OCI-M2 (cell line): ENCODE results near the gene SRGN.

Source experiments
- DNase-seq: peaks from one replicate; lab custom pipeline; 2025; ENCODE audit not compliant: unreplicated experiment; lab: John Stamatoyannopoulos, UW

Gene SRGN

DNA sequence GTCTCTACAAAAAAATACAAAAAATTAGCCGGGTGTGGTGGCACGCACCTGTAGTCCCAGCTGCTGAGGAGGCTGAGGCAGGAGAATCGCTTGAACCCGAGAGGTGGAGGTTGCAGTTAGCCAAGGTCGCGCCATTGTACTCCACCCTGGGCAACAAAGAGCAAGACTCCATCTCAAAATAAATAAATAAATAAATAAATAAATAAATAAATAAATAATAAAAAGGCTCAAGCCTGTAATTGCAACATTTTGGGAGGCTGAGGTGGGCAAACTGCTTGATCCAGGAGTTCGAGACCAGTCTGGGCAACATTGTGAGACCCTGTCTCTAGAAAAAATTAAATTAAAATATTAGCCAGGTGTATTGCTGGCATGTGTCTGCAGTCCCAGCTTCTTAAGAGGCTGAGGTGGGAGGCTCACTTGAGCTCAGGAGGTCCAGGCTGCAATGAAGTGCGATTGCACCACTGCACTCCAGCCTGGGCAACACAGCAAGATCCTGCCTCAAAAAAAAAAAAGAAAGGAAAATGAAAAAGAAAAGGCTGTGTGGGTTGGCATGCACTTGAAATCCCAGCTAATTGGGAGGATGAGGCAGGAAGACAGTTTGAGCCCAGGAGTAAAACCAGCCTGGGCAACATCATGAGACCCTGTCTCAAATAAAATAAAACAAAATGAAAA, 27.6 kb upstream of the SRGN start:
- DNase-seq, result no peak

DNA sequence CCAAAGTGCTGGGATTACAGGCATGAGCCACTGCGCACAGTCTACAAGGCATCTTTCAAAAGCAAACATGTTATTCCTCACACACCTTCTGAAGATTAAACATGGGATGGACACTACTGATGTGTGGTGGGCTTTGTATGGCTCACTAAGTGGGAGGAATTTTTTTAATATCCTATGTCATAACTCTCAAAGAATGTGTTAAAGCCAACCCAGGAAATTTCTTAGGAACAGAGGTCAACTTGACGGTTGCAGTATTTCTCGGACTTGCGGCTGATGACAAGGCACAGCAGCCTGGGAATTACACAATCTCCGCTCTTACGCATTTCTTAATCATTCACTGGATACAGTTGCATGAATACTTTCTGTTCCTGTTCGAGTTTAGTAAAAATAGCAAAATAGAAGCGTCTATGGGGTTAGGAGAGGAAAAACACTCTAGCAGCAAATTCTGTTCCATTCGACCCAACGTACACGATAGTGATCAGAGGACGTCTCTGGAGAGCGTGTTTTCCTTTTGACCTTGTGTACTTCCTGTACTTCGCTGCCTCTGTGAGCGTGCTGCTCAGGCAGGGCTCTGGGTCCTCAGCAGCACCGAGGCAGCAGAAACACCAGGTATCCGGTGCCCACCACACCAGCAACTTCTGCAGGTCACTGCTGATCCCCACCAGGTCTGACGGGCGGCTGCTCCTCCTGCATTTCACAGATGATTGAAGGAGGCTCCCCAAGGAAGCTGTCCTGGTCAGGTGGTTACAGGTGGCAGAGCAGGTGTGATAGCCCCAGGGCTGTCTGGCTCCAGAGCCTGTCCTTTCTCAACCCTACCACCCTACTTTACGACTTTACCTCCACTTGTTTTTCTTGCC, 26.4 kb upstream of the SRGN start:
- no peak for DNase-seq

DNA sequence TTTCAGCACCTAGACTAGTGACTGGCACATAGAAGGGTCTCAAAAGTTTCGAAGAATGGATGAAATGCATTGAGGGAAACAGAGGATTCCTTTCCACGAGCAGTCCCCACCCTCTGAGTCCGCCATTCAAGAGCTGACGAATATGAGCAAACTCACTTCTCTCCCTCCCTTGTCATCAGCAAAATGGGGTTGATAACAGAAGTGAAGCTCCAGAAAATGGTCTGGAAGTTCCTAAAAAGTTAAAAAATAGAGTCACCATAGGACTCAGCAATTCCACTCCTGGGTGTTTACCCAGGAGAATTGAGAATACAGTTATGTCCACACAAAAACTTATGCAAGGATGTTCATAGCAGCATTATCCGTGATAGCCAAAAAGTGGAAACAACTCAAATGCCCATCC, 25.0 kb upstream of the SRGN start:
- no peak for DNase-seq

DNA sequence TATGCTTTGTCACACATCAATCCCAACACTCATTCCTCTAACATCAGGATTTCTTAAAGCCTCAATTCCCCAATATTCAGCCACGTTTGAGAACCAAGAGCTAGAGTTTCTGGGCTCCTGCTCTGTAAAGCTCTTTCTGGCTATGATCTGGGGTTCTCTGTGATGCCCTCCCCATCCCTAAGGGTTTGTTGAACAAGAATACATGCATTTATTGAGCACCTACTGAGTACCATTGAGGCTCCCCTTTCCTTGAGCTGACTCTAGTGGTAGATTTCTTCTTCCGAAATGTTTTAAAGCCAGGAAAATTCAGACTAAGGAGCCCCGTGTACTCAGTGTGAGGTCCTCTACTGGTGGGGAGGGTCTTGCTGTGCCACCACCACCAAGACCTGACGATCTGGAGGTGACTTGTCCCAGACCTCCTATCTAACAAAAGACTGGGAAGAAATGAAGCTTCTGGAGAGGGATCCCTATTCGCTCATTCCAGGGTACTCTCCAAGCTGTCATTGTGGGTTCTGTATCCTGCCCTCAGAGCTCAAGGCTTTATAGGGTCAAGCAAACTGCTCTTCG, 23.1 kb upstream of the SRGN start:
- no peak for DNase-seq

DNA sequence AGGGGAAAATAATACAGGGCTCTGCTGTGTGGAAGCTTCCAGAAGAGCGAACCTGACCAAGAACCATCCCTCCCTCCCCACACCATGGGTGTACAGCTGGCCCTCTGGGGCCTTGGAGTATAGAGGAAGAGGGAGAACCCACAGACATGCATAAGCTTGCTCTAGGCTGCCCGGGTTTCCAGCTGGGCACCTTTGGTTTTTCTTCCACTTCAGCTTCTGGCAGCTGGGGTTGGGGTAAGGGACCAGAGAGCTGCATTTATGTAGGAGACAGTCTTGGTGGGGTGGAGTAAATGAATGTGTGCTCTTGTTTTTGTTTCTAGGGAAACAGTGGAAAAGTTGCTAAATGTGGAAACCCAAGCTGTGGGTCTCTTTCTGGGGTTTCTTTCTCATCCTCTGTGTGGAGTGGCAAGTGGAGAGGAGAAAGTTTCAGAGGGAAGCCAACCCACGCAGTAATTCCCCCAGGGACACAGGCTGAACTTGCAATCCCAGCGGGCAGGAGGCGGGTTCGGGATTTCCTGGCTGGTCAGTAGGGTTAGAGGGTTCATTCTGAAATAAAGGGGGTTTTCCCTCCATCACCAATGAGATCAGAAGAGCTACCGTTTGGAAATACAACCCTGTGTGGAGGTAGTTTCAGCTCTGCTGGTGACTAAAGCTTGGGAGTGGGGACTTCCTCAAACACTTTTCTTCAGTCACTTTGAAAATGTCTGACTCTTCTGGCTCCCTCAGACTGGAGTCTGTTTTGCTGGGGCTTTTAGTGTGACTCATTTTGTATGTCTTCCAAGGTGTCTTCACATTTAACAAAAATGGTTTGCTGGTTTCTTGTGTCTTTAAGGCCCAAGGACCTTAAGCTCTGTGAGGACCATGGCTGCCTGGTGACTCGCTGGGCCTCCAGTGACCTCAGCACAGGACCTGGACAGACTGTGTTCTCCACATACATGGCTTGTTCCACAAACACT, 22.2 kb upstream of the SRGN start:
- no peak for DNase-seq

DNA sequence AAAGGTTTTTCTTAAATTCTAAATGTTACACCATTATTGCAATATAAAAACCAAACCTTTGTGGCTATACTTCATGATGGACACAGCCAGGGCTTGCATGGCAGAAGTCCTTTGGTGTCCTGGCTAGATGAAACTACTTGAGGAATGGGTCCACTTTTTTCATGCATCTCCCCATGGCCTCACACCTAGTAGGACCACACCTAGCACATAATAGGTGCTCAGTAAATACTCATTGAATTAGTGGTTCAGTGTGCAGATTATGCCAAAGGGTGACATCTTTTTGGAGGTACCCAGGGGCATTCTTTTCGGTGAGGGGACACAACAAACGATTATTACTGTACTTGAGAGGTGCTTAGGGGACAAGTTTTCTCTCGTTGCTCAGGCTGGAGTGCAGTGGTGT, 20.7 kb upstream of the SRGN start:
- no peak for DNase-seq

DNA sequence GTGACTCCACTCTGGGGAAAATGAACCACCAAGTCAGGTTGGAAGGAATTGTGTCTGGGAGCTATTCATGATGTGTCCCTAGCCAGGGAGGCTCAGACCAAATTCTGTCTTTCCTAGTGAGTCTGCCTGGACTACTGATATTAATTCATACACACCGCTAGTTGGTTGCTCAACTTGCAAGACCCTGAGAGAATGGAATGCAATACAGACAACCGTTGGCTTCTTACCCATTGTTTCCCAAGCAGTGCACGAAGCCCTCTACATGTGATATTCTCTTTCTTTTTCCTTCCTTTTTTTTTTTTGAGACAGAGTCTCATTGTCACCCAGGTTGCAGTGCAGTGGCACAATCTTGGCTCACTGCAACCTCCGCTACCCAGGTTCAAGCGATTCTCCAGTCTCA, 19.4 kb upstream of the SRGN start:
- no peak for DNase-seq

DNA sequence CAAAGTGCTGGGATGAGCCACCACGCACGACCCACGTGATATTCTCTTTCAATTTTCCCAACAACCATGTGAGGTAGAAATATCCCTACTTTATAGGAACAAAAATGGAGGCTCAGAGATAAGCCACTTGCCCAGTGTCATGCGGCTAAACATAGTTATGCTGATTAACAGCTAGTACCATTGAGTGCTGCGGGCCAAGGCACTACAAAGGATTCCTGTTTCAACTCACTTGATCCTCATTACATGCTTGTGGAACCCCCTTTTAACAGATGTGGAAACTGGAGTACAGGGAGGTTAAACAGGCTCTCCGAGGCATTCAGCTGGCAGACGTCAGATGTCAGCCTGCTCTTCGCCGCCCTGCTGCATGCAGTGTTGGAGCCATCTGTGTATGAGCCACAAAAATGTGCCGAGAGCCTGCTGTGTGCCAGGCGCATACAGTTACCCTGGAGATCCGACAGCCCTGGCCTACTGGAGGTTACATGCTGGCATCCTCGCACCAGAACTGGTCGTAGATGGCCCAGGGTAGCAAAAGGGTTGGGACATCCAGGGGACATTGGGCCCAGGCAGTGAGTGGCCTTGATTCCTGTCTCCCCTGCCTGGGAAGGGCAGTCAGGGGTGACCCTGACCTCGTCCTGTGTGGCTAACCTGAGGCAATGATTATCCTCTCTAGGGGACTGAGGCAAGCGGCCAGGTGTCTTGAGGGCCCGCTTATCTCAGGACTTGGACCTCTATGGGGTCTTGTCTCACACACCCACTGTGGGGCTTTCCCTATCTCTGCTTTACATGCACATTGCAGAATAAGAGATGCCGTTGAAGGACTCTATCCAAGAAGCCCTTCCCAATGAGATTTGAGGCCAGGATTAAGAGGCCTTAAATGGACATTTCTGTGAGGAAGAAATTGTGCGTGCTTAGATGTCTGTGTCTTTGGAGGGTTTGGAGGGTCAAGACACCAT, 18.5 kb upstream of the SRGN start:
- no peak for DNase-seq

DNA sequence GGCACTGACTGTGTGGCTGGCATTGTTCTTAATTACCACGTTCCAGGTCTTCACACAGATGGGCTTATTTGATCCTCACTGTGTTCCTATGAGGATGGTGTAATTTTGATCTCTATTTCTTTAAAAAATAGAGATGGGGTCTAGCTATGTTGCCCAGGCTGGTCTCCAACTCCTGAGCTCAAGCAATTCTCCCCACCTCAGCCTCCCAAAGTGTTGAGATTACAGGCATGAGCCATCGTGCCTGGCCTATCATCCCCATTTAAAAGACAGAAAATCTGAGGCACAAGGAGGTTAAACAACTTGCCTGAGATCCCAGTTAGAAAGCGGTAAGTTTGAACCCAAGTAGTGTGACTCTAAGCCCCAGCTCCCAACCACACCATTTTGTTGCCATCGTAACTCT, 17.0 kb upstream of the SRGN start:
- no peak for DNase-seq

DNA sequence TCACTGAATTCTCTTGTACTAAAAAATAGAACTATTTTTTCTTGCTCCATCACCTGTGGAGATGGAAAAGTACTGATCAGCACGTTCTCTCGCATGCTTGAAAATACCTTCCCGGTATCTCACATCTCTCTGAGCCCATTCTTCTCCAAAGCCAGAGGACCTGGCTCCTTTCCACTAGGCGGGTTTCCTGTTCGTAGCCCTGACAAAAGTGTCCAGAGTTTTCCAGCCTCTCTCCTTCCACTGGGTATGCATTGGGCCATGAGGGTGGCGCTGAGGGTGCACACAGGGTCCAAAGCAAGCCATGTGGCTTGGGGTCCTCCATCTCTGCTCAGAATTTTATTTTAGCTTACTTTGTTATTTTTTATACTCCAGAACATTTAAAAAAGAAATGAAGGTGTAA, 16.3 kb upstream of the SRGN start:
- DNase-seq, result no peak

DNA sequence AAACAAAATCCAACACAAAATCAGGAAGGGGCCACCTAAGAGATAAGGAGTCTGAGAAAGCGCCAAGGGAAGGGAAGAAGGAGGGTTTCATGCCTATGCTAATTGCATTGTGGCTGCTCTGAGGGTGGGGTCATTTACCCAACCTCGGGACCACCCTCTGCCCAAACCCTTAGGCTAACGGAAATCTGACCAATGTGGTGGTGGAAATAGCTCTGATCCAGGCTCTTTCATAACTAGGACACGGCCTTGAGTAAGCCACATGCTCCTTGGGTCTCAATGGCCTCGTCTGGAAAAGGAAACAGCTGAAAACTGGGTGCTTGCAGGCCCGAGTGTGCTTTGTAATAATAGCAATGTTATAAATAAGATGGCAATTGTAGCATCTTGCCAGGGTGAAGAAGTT, 14.9 kb upstream of the SRGN start:
- no peak for DNase-seq

DNA sequence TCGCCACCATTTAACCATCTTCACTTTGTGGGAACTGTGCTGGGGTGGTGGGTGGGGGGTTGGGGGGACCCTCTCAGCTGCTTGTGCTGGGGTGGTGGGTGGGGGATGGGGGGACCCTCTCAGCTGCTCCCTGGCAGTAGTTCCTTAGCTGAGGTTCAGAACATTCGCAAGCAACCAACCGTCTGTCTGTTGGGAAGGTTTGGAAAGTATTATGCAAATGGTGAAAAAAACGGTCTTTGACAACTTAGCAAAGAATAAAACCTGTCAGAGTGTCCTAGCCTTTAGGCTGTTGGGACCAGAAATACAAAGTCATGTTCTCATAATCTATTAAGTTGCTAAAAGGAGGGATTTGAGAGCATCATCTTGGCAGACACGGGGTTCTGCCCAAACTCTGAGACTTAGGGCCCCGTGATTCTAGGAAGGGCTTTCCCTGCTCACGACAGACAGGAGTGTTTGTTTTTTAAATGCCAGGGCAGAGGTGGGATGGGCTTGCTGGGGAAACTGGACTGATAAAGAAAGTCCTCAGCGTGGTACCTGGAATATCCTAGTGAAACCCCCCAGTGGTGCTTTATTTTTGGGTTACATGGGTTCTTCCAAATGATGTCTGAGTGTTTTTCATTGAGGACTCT, 14.1 kb upstream of the SRGN start:
- DNase-seq, result no peak

DNA sequence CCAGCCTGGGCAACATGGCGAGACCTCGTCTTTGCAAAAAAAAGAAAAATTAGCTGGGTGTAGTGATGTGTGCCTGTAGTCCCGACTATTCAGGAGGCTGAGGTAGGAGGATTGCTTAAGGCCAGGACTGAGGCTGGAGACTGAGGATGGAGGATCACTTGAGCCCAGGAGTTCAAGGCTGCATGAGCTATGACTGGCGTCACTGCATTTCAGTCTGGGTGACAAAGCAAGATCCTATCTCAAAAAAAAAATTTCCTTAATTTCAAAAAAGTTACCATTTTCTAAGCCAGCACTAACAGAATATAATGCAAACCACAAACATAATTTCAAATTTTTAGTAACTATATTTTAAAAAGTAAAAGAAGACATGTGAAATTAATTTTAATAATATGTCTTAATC, 13.4 kb upstream of the SRGN start:
- no peak for DNase-seq

DNA sequence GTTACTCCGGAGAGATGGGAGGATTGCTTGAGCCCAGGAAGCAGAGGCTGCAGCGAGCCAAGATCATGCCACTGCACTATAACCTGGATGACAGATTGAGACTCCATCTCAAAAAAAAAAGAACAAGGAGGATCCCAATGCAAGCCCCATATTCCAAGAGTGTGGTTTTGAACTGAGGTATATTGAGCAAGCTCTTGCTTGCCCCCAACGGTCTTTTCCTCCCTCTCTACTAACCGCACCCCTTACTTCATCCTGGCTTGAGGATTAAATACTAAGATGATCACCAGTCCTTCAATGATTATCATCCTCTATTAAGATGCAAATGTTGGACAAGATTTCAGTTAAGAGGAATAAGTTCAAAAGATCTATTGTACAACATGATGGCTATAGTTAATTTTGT, 12.5 kb upstream of the SRGN start:
- DNase-seq, result no peak

DNA sequence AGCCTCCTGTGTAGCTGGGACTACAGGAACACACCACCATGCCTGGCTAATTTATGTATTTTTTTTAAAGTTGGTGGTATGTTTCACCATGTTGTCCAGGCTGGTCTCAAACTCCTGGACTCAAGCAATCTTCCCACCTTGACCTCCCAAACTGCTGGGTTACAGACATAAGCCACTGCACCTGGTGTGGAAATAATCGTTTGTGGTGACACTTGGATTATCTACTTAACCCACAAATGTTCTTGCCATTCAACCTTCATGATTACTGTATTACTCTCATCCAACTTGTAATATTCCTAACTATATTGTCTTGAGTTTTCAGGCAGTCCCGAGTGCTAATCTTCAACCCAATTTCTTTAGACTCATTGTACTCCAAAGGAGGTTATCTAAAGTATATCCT, 9.6 kb upstream of the SRGN start:
- no peak for DNase-seq

DNA sequence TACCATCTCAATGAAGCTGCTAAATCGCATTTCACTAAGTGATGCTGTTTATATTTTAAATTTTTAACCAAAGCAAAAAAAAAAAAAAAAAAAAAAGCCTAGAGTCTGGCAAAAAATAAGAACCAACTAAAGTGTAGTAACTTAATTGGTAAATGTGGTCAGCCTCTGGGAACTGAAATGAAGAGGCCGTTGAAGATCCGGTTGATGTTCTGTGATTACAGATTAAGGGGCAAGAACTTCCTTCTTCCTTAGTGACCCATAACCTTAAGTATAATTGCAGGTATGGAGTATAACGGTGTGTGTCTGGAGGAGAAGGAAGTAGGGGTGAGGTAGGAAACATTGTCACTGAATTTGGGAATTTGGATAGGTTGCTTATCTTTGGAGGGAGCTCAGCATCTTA, 7.7 kb upstream of the SRGN start:
- no peak for DNase-seq

DNA sequence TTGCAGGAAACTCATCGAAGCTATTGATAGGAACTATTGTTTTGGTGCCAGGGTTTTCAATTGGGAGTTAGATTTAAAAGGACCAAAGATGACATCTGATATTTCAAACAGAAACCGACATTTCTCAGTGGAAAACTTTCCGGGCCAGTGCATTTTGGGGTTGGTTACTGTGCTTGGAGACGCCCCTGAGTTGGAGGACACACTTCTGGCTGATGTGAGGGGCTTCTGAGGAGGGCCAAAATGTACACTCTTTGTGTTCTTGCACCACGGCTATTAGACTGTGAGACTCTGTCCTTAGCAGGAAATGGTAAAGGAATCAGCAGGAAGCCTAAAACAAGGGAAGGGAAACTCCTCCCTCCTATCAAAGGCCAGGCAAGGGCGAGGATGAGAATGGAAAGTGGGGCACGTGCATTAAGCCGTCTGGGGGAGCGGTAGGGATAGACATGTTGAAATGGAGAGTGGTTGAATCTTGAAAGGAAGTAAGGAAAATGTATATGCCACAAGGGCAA, 1.8 kb upstream of the SRGN start:
- DNase-seq, result no peak

DNA sequence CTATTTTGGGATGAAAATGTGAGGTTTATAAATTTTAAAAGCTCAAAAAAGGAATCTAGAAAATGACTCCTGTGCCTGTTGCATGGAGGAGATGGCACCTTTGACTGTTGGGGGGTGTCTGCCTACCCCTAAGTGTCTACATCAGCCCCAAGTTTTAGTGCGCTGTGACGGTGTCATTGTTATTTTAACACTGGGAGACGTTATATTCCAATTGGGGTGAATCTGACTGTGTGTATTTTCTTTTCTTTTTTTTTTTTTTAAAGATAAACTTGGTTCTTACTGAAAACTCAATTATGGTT, 517 bp downstream of the SRGN start:
- no peak for DNase-seq

DNA sequence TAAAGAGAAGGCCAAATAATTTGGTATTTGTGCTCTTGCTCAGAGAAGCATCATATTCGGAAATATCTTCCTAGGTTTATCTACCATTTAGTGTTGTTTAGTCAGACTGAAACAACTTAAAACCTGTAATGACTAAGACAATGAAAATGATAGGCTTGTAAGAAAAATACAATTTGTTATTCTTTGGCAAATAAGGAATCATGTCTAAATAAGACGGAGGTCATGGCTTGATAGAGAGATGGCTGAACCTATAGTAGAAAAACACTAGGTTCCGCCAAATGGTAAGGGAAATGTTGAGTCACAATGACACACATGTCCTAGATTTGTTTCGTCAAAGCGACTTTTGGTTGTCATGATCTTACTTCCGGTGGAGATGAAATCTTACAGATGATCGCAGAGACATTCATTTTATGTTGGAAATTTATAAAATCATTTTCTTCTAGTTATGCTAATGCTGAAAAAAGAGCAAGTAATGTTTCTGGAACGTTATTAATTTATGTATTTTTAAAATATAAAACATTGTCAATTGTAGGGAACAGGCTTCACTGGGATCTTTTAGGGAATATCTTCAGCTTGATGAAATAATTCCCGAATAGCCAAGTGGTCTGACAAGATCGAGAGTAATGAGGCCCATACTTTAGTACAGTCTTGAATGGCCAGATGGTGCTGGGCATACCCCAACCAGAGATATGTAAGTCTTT, 1.0 kb downstream of the SRGN start:
- DNase-seq, result no peak
